Activated CD8-positive, alpha-beta T cell treated with anti-CD3 and anti-CD28 coated beads for 36 hours (primary cell): ENCODE results near the gene AGPAT1. TPM values are rescaled to one million over a fixed set of nuclear protein-coding genes. Genes with fewer than 3 reads are reported as not detected.

Experiments used
- ATAC-seq: fragments of 200-7000 bp; cut with Tn5 transposase; one replicate; pipeline ENCODE4 v1.10.0; 2021; ENCODE audit warnings: mild to moderate bottlenecking, moderate library complexity
- CTCF ChIA-PET: fragments of 350-600 bp; sonication (Branson Sonifier 250); formaldehyde crosslinking; loops from one replicate; lab custom pipeline; 2021; ENCODE audit warnings: antibody characterized with exemption; lab: Charles Lee
- POLR2A ChIA-PET: fragments of 350-600 bp; sonication (Branson Sonifier 250); formaldehyde crosslinking; loops from one replicate; lab custom pipeline; 2021; ENCODE audit warnings: antibody characterized with exemption; lab: Charles Lee
- DNase-seq: peaks from one replicate; pipeline ENCODE4 v3.0.0-alpha.2; 2020
- H3K27ac Mint-ChIP-seq: one replicate; pipeline ENCODE4 v1.8.0; 2021; ENCODE audit warnings: mild to moderate bottlenecking, mixed read lengths
- H3K27me3 Mint-ChIP-seq: one replicate; pipeline ENCODE4 v1.8.0; 2021; ENCODE audit warnings: mixed read lengths
- H3K36me3 Mint-ChIP-seq: one replicate; pipeline ENCODE4 v1.8.0; 2021; ENCODE audit warnings: low read depth, mixed read lengths
- H3K4me1 Mint-ChIP-seq: one replicate; pipeline ENCODE4 v1.8.0; 2021; ENCODE audit warnings: low read depth, mixed read lengths
- H3K4me3 Mint-ChIP-seq: one replicate; pipeline ENCODE4 v1.8.0; 2021; ENCODE audit warnings: mild to moderate bottlenecking, moderate library complexity, mixed read lengths
- H3K9me3 Mint-ChIP-seq: one replicate; pipeline ENCODE4 v1.8.0; 2021; ENCODE audit warnings: mixed read lengths
- CTCF ChIP-seq: fragments of 200-600 bp; IDR thresholded peaks from one replicate; pipeline ENCODE4 v1.8.0; 2022; ENCODE audit warnings: antibody characterized with exemption, mild to moderate bottlenecking
- intact Hi-C: fragments of 100-400 bp; cut with micrococcal nuclease; formaldehyde crosslinking; loops from one replicate; pipeline ENCODE4 v1.10.0; 2022
- total RNA-seq, 2 experiments: library from RNA; stranded (reverse); gene quantifications; one replicate each; pipeline ENCODE4 v1.2.3, GENCODE V29; 2021

Gene AGPAT1
- total RNA-seq, 2 experiments from 2014 or later: 24.6 to 28.7 TPM

- peaks cover 12% of the 10 kb centered on the region for H3K36me3 Mint-ChIP-seq
- intact Hi-C loops: no loop called here
- DNase-seq (no peak), ATAC-seq (no peak)
- POLR2A ChIA-PET: interaction anchor here (1.5 kb wide), 1 partner anchor 10 kb away, joined by 4 read pairs; the partner anchor contains the start of gene EGFL8
- no peak overlapping the region for H3K27ac Mint-ChIP-seq
- CTCF ChIA-PET: no interaction called here
- H3K27me3 Mint-ChIP-seq: no peaks in the 10 kb centered on the region
- no peak for TF ChIP-seq CTCF
- H3K4me1 Mint-ChIP-seq: peaks cover 50% of the 10 kb centered on the region
- H3K4me3 Mint-ChIP-seq: peak overlapping the region; percentile 94
- H3K9me3 Mint-ChIP-seq: no peaks in the 10 kb centered on the region
Measured at GRCh38 chr6:32174416-32174815, 1.5 kb downstream of the AGPAT1 start.

- Mint-ChIP-seq H3K9me3 (no peaks in the 10 kb centered on the region), H3K4me3 (no peak overlapping the region), H3K27me3 (no peaks in the 10 kb centered on the region), H3K36me3 (peaks cover 9% of the 10 kb centered on the region), H3K27ac (peak overlapping the region; percentile 16), H3K4me1 (peaks cover 44% of the 10 kb centered on the region)
- ChIA-PET CTCF (interaction anchor here (1.3 kb wide), 1 partner anchor 19 kb away, joined by 3 read pairs; no protein-coding TSS in a partner anchor), POLR2A (interaction anchor here (1.3 to 1.5 kb wide), 2 partner anchors 9 to 22 kb away, joined by 4 read pairs; partner anchors contain the start of gene EGFL8)
- ATAC-seq: no peak
- intact Hi-C loops: no loop called here
- DNase-seq: no peak
- no peak for TF ChIP-seq CTCF
Measured at GRCh38 chr6:32173051-32173727, 2.7 kb downstream of the AGPAT1 start.

GRCh38 chr6:32171234-32171633, 4.7 kb downstream of the AGPAT1 start:
- POLR2A ChIA-PET: interaction anchor here (1.0 kb wide), 3 partner anchors 16 to 22 kb away, joined by 3 to 4 read pairs (median 3); partner anchors contain the start of gene GPSM3
- H3K4me3 Mint-ChIP-seq: no peak overlapping the region
- intact Hi-C loops: no loop called here
- ATAC-seq: no peak
- peaks cover 31% of the 10 kb centered on the region for H3K4me1 Mint-ChIP-seq
- TF ChIP-seq CTCF: no peak
- H3K36me3 Mint-ChIP-seq: peaks cover 17% of the 10 kb centered on the region
- no peak overlapping the region for H3K27ac Mint-ChIP-seq
- no peak for DNase-seq
- no peaks in the 10 kb centered on the region for H3K27me3 Mint-ChIP-seq
- no peaks in the 10 kb centered on the region for H3K9me3 Mint-ChIP-seq
- CTCF ChIA-PET: interaction anchor here (2.4 kb wide), 1 partner anchor 53 kb away, joined by 7 read pairs; no protein-coding TSS in a partner anchor

GRCh38 chr6:32170294-32170693, 5.6 kb downstream of the AGPAT1 start:
- Mint-ChIP-seq H3K4me3 (no peak overlapping the region), H3K36me3 (peaks cover 19% of the 10 kb centered on the region), H3K27ac (no peak overlapping the region), H3K4me1 (peaks cover 29% of the 10 kb centered on the region), H3K9me3 (no peaks in the 10 kb centered on the region), H3K27me3 (no peaks in the 10 kb centered on the region)
- no peak for ATAC-seq
- ChIA-PET CTCF (interaction anchor here (2.4 kb wide), 1 partner anchor 52 kb away, joined by 7 read pairs; no protein-coding TSS in a partner anchor), POLR2A (interaction anchor here (1.0 kb wide), 2 partner anchors 21 to 23 kb away, joined by 3 read pairs; partner anchors contain the start of gene GPSM3)
- TF ChIP-seq CTCF: no peak
- intact Hi-C loops: no loop called here
- no peak for DNase-seq
